SK-N-SH (cell line): ENCODE measurements around the gene RABGAP1L.

Experiments
- CTCF ChIP-seq: fragments of 200-600 bp; sonication (generic); IDR thresholded peaks from 2 replicates; pipeline ENCODE4 v1.6.1; 2017; ENCODE audit warnings: antibody characterized with exemption, mild to moderate bottlenecking, moderate library complexity
- GATA2 ChIP-seq: sonication (generic); formaldehyde crosslinking; IDR thresholded peaks from 2 replicates; pipeline ENCODE4 v1.5.0; 2020; ENCODE audit warnings: mild to moderate bottlenecking, missing genetic modification reagents
- POLR2AphosphoS5 ChIP-seq: IDR thresholded peaks from 2 replicates; pipeline ENCODE4 v1.6.1; 2012; ENCODE audit warnings: low read depth, low read length
- RCOR1 ChIP-seq: fragments of 150-350 bp; IDR thresholded peaks from 2 replicates; pipeline ENCODE4 v1.6.1; 2017; ENCODE audit warnings: antibody characterized with exemption, low read length
- REST ChIP-seq: IDR thresholded peaks from 2 replicates; pipeline ENCODE4 v1.6.1; 2012; ENCODE audit warnings: mild to moderate bottlenecking, low read depth, low read length, moderate library complexity
- RFX5 ChIP-seq: IDR thresholded peaks from 2 replicates; pipeline ENCODE4 v1.6.1; 2012; ENCODE audit warnings: mild to moderate bottlenecking, improper control_type of control experiment, low read length

GRCh38 chr1:174693085-174693484 is 533.8 kb downstream of the RABGAP1L start:
- no peak for TF ChIP-seq CTCF
- TF ChIP-seq RCOR1: no peak
- TF ChIP-seq RFX5: no peak
- no peak for TF ChIP-seq POLR2AphosphoS5
- TF ChIP-seq GATA2 (CRISPR knock-in tag): no peak
- no peak for TF ChIP-seq REST
